Stimulated activated CD8-positive, alpha-beta memory T cell treated with anti-CD3 and anti-CD28 coated beads, Interleukin-4, amount 100 ng/mL, for 4 hours (primary cell): ENCODE measurements around the gene ASTN1.

Experiments used
- DNase-seq, 2 donors: peaks; one replicate each; pipeline ENCODE4 v3.0.0-alpha.2; 2020; ENCODE audit warnings: low read depth in 2 of 2, low spot score in 1 of 2

The ASTN1 gene

GRCh38 chr1:176843352-176844297 lies 320.9 kb downstream of the ASTN1 start:
- DNase-seq, result no peak

- no peak for DNase-seq
These were observed 323.3 kb downstream of the ASTN1 start for GRCh38 chr1:176841238-176841637.

- no peak for DNase-seq
These were observed 325.3 kb downstream of the ASTN1 start for GRCh38 chr1:176839216-176839615.

GRCh38 chr1:176838276-176838995 lies 326.1 kb downstream of the ASTN1 start:
- DNase-seq, result no peak

GRCh38 chr1:176837708-176838107 lies 326.8 kb downstream of the ASTN1 start:
- DNase-seq, result no peak

GRCh38 chr1:176831150-176831549 lies 333.4 kb downstream of the ASTN1 start:
- no peak for DNase-seq

GRCh38 chr1:176829261-176829660 lies 335.3 kb downstream of the ASTN1 start:
- no peak for DNase-seq

- DNase-seq, result no peak
These were observed 338.2 kb downstream of the ASTN1 start for GRCh38 chr1:176826265-176826664.

GRCh38 chr1:176820391-176821031 lies 344.0 kb downstream of the ASTN1 start:
- no peak for DNase-seq

- no peak for DNase-seq
These were observed 348.3 kb downstream of the ASTN1 start for GRCh38 chr1:176816232-176816631.

GRCh38 chr1:176815621-176816020 lies 348.9 kb downstream of the ASTN1 start:
- DNase-seq, result no peak

GRCh38 chr1:176811511-176812288 lies 352.8 kb downstream of the ASTN1 start:
- no peak for DNase-seq

- no peak for DNase-seq
These were observed 355.2 kb downstream of the ASTN1 start for GRCh38 chr1:176809292-176809691.
